CD4-positive, alpha-beta T cell treated with Interleukin-15 for 4 hours (primary cell): ENCODE measurements around the gene GRIN1.
A peak's percentile ranks its signal among the peaks of the same experiment; 100 is the strongest.

ENCODE experiments used
- DNase-seq: peaks from one replicate; pipeline ENCODE4 v3.0.0-alpha.2; 2020; ENCODE audit warnings: low spot score

The GRIN1 gene

DNA sequence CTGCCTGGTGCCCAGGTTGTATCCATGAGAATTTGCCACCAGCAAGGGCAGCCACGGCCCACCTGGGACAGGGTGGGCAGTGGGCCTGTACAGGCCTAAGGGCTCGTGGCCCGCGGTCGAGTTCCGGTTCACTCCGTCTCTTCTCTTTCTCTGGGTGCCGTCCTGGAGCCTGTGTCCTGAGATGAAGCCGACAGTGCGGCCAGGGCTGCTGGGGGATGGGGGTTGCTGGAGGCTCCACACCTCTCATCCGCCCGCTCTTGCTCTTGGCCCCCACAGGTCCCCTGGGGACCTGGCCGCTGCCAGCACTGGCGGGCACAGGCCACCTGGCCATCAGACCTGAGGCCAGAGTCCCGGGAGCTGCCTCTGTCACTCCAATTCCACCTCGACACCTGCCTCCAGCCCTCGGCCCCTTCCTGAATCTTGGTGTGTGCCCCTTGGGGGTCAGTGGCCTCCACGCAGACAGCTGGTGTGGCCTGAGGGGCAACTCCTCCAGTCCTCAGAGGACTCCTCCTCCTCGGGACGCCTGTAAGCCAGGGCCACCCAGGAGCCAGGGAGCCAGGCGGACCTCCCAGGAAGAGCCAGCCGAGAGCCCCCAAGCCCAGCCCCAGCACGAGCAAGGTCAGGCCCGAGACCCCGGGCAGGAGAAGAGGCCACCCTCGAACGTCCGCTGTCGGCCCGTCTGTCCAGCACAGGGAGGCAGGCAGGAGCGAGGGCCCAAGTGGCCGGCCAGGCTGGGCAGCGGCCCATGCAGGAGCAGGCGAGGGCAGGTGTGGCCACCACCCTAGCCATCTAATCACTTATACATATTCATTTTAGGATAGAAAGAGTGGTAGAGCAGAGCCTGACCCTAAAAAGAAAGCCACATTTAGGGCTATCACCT lies 25.7 kb downstream of the GRIN1 start:
- no peak for DNase-seq

- DNase-seq = no peak
These were observed 26.4 kb downstream of the GRIN1 start for GRCh38 chr9:137165250-137165836.

DNA sequence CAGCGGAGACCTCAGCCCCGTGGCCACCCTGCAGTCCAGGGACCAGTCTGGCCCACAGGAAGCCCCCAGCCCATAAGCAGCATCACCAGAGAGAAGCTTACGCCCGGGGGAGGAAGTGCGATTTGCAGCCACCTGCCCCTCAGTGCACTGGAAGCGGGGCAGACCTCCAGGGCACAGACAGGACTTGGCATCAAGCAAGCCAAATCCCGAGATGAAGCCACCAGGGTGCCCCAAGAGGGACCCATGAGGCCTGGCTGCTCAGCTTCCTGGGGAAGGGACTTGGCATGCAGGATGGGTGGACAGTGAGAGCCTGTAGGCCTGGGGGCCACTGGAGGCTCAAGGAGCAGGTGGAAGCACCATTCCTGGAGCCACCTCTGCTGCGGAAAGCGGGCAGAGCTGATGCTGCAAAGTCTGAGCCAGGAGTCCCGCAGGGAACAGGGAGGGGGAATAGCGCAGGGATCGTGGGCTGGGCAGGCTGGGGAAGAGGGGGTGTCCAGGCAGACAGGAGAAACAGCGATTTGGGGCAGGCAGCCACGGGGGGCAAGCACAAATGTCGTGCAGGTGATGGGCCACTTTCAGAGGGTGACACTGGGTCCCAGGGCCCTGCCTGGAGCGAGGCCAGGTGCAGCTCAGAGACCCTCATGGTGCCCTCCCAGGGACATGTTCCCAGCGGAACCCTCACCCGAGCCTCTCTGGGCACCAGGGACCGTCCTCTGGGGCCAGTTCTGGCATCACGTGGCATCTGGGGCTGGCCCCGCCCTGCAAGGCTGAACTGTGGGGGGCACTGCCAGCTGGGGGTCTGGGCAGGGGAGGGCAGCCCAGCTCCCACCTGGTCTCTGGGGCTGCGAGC lies 27.7 kb downstream of the GRIN1 start:
- DNase-seq = no peak

DNA sequence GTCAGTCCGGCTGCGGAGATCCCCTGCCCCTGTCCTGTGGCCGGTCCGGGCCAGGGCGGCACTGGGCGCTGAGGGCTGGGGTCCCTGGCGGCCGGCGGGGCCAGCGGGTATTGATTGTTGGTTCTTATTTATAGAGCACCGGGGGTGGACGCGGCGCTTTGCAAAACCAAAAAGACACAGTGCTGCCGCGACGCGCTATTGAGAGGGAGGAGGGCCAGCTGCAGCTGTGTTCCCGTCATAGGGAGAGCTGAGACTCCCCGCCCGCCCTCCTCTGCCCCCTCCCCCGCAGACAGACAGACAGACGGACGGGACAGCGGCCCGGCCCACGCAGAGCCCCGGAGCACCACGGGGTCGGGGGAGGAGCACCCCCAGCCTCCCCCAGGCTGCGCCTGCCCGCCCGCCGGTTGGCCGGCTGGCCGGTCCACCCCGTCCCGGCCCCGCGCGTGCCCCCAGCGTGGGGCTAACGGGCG lies 28.4 kb downstream of the GRIN1 start:
- DNase-seq = no peak

DNA sequence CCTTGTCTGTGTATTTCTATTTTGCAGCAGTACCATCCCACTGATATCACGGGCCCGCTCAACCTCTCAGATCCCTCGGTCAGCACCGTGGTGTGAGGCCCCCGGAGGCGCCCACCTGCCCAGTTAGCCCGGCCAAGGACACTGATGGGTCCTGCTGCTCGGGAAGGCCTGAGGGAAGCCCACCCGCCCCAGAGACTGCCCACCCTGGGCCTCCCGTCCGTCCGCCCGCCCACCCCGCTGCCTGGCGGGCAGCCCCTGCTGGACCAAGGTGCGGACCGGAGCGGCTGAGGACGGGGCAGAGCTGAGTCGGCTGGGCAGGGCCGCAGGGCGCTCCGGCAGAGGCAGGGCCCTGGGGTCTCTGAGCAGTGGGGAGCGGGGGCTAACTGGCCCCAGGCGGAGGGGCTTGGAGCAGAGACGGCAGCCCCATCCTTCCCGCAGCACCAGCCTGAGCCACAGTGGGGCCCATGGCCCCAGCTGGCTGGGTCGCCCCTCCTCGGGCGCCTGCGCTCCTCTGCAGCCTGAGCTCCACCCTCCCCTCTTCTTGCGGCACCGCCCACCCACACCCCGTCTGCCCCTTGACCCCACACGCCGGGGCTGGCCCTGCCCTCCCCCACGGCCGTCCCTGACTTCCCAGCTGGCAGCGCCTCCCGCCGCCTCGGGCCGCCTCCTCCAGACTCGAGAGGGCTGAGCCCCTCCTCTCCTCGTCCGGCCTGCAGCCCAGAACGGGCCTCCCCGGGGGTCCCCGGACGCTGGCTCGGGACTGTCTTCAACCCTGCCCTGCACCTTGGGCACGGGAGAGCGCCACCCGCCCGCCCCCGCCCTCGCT lies 29.0 kb downstream of the GRIN1 start:
- no peak for DNase-seq

- no peak for DNase-seq
These were observed 29.6 kb downstream of the GRIN1 start for GRCh38 chr9:137168573-137168903.

DNA sequence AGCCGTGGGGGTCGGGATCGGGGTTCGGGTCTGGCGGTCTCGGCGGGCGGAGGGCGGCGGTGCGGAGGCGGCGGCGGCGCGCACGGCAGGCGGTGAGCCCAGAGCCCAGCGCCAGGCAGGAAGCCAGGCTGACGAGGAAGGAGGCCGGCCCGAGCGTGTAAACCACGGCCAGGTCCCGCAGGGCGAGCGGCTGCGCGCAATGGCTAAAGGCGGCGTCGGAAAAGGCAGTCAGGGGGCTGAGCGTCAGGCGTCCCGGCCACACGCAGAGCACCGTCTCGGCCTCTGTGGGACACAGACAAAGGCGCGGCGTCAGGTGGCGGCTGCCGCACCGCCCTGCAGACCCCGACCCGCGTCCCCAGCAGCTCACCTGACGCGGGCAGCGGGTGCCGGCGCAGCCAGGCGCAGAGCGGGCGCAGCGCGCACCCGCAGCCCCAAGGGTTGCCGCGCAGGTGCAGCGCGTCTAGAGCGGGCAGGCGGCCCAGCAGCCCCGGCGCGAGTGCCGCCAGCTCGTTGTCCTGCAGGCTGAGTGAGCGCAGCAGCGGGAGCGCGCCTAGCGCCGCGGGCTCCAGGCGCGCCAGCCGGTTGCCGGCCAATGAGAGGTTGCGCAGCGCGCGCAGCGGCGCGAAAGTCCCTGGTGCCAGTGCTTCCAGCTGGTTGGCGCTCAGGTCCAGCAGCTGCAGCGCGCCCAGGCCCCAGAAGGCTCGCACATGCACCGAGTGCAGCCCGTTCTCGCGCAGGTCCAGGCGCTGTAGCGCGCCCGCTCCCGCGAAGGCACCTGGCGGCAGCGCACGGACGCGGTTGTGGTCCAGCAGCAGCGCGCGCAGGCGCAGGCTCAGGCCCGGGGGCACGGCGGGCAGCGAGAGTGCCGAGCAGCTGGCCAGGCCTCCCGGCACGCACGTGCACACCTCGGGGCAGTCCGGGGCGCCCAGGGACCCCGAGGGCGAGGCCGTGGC lies 30.2 kb downstream of the GRIN1 start:
- no peak for DNase-seq

DNA sequence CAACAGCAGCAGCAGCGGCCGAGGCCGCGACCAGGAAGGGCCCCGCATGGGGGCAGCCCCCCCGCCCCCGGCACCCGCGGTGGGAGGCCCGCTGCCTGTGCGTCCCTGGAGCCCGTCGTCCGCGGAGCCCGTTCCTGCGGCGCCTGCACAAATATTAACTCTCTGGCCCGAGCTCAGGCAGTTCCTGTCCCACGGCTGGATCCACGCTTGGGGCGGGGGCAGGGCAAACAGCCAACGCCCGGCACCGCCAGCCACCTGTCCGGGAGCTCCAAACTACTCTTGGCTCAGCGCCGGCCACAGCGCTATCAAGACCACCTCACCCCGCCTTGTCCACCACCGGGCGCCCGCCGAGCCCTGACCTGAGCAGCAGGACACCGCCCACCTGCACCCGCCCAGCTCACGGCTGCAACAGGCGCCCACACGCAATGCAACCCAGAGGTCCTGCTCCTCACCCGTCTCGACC lies 31.0 kb downstream of the GRIN1 start, which contains the start of gene LRRC26:
Gene LRRC26, minus strand, starts transcription at position 156 of the 463 bp plus-strand sequence. Its CDS starts 108 bp downstream, at position 48.
- DNase-seq = no peak

DNA sequence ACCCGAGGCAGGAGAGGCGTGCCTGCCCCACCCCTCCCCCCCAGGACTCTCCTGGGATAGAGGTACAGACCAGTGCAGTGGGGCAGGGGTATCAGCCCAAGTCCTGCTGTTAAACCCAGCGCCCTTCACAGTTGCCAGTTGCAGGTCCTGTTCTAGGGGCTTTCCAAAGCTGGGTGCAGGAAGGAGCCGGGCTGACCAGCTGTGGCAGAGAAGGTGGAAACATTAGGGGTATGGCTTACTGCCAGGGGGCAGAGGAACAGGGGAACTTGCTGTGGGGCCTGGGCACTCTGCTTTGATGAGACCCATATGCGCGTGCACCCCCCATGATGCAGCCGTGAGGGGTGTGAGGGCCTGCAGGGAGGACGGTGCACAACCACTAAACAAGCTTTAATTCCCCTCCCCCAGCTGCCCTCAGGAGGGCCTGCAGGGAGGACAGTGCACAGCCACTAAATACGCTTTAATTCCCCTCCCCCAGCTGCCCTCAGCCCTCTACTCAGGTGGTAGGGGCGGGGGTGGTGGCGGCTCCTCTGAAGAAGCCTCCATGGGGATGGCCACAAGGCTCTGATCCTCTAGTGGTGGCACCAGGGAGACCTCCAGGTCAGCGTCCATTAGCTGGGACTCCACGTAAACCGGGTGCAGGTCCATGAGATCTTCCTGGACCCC lies 31.7 kb downstream of the GRIN1 start:
- no peak for DNase-seq

GRCh38 chr9:137171149-137171900 lies 32.4 kb downstream of the GRIN1 start:
- no peak for DNase-seq

DNA sequence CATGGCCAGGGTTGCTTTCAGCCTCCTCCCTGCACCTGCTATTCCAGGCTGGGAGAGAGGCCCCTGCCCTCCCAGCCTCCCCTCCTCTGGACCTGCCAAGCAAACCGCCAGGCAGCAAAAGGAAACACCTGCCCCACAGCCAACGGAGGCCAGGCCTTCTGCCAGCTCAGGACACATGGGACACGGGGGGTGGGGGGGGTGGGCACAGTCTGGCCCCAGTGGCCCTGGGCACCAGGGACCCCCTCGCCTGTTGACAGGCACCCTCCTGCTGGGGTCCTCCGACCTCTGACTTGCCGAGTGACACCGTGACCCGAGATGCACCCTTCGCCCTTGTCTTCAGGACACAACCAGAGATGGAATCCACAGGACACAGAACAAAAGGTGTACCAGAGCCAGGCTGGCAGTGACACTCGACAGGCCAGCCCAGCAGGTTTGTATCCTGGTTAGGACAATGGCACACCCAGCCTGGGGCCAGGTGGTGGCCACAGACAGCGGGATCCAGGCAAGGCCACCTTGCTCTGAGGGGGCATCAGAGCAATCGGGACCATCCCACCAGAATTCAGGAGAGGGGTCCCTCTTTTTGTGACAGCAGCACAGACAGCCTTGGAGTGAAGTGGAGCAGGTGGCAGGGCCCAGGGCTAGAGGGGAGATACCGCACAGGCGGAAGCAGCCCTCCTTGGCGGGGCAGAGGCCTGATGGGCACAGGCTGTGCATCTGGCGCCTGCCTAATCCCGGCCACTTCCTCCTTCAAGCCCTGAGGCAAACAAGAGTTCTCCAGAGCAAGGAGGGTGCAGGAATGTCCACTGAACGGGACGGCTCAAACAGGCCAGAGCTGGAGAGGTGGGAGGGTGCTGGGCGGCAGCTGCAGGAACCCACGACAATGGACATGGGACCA lies 34.2 kb downstream of the GRIN1 start:
- no peak for DNase-seq

GRCh38 chr9:137173796-137174664 lies 35.1 kb downstream of the GRIN1 start:
- no peak for DNase-seq

- no peak for DNase-seq
These were observed 35.9 kb downstream of the GRIN1 start for GRCh38 chr9:137174722-137175293.

DNA sequence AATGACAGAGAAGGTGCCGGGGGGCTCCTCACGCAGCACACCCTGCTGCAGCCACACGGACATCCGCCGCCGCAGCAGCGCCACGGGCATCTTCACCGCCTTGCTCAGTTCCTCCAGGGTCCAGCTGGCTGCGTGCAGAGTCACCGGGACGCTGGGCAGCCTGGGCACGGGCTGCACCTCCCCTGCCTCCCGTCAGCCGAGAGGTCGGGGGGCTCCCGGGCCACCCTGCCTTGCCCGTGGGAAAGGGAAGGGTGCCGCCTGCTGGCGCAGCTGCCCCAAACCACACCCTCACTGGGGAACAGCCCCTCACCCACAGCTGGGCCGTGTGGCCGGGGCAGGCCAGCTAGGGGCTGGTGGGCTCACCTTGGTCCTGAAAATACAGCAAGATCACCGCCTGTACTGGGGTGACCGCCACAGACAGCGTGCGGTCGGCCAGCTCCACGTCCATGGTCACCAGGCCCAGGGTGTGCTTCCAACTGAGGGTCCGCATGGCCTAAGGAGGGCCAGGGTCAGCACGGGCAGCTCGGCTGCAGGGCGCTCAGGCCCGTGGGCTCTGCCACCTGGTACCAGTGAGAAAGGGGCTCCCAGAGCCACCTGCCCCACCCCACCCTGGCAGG lies 36.5 kb downstream of the GRIN1 start:
- DNase-seq = no peak

- peak; percentile 25 for DNase-seq
These were observed 37.6 kb downstream of the GRIN1 start for GRCh38 chr9:137176302-137177182.
